ENCODE results near the gene LRRC38. TPM values are rescaled to one million over a fixed set of nuclear protein-coding genes. Genes with fewer than 3 reads are reported as not detected.

The LRRC38 gene
- total and polyA plus RNA-seq, 2 of the 8 experiments (the other 6 are each of a cell fraction or from before 2014, with no cell fraction given) = 0.17 to 0.63 TPM

DNA sequence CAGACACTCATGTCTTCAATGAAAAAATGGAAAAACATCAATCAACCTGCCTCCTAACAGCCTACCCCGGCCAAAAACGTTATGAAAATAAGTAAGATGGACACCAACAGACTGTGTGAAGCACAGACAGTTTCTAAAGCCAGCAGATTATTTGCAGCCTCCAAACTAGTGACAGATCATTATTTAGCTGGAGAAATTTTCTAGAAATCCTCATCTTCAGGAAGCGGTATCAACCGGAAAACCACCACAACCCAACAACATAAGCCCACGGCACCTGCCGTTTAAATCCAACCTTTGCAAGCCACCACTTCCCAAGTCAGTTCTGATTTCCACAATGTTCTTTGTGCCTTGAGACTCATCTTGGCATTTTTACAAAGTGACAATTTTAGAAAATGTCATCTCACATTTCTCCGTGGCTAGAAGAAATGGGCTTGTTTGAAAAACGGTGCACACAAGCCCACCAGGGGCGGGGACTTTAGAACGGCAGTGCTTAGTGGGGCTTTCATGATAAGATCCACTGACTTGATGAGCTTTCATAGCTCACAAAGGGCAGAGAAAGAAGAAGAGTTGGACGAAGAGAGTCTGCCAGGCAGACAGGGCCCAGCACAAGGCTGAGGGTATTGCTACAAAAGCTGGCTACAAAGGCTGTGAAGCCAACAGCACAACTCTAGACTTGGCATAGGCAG, 34.5 kb downstream of the LRRC38 start (continued):
- TF ChIP-seq, protein P1, sequence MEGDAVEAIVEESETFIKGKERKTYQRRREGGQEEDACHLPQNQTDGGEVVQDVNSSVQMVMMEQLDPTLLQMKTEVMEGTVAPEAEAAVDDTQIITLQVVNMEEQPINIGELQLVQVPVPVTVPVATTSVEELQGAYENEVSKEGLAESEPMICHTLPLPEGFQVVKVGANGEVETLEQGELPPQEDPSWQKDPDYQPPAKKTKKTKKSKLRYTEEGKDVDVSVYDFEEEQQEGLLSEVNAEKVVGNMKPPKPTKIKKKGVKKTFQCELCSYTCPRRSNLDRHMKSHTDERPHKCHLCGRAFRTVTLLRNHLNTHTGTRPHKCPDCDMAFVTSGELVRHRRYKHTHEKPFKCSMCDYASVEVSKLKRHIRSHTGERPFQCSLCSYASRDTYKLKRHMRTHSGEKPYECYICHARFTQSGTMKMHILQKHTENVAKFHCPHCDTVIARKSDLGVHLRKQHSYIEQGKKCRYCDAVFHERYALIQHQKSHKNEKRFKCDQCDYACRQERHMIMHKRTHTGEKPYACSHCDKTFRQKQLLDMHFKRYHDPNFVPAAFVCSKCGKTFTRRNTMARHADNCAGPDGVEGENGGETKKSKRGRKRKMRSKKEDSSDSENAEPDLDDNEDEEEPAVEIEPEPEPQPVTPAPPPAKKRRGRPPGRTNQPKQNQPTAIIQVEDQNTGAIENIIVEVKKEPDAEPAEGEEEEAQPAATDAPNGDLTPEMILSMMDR (IDR thresholded peaks at IDR 0.05; ENCODE audit: control extremely low read depth in 1 of 3, insufficient read depth in 1 of 3, low read depth in 1 of 3, low read length in 3 of 3) = no peak
- TF ChIP-seq, protein P2, sequence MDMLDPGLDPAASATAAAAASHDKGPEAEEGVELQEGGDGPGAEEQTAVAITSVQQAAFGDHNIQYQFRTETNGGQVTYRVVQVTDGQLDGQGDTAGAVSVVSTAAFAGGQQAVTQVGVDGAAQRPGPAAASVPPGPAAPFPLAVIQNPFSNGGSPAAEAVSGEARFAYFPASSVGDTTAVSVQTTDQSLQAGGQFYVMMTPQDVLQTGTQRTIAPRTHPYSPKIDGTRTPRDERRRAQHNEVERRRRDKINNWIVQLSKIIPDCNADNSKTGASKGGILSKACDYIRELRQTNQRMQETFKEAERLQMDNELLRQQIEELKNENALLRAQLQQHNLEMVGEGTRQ (IDR thresholded peaks at IDR 0.05; ENCODE audit: low read length) = no peak
